ENCODE data around the gene TNPO1.
A peak's percentile ranks its signal among the peaks of the same experiment; 100 is the strongest.

Gene TNPO1

DNA sequence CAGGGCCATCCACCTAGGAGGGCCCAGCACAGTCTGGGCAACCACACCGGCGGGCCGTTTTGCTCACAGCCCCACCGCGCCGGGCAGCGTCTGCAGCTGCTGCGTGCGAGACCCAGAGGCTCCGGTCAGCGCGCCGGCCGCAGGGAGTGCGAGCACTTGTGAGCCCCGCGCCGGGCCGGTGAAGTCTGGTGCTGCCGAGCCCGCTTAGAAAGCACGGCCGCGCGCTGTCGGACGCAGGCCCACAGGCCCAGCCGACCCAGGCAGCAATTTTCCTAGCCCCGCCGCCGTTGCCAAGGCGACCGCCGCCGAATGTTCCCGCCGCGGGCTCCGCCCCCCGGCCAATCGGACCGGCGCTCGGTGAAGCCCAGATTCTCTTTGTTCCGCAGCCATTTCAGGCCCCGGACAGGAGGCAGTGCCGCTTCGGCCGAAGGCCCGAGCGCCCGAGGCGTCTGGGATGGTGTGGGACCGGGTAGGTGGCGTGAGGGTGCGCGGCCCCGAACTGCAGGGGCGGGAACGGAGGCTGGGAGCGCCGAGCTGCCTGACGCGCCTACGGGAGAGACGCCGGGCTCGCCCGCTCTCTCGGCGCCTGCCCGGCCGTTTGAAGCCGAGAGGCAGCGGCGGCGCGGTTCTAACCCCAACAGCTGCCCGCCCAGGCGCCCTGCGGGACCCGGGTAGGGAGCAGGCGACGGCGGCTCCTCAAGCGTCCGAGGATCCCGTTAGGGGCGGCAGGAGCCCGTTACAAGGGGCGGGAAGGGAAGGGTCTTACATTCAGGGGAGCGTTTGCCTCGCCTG lies at the start of gene TNPO1:
Gene TNPO1, plus strand, starts transcription at position 378 of the 792 bp plus-strand sequence. Its CDS starts 77 bp downstream, at position 455.
- TF ChIP-seq CTCF (IDR thresholded peaks at IDR 0.05; ENCODE audit: low read depth, low read length) = no peak
- DNase-seq (ENCODE audit: low read depth in 2 of 2) = peak; percentile 93 to 97
- H3K4me3 ChIP-seq (replicated peaks in 1 of 2; ENCODE audit: low read depth in 2 of 2, low read length in 2 of 2) = peak within 1 kb of the TSS; percentile 83 to 94

- peak; percentile 11 for TF ChIP-seq CTCF (IDR thresholded peaks at IDR 0.05; ENCODE audit: low read depth, low read length)
- DNase-seq (ENCODE audit: low read depth in 2 of 2) = peak; percentile 18 to 52
- H3K4me3 ChIP-seq (replicated peaks in 1 of 2; ENCODE audit: low read depth in 2 of 2, low read length in 2 of 2) = no peak overlapping the region
Observed at GRCh38 chr5:72767289-72768010, 49.0 kb upstream of the TNPO1 start.

- no peak for TF ChIP-seq CTCF (IDR thresholded peaks at IDR 0.05; ENCODE audit: low read depth, low read length)
- H3K4me3 ChIP-seq (replicated peaks in 1 of 2; ENCODE audit: low read depth in 2 of 2, low read length in 2 of 2) = no peak overlapping the region
- DNase-seq (ENCODE audit: low read depth in 2 of 2) = no peak
Observed at GRCh38 chr5:72770266-72770665, 46.2 kb upstream of the TNPO1 start.

DNA sequence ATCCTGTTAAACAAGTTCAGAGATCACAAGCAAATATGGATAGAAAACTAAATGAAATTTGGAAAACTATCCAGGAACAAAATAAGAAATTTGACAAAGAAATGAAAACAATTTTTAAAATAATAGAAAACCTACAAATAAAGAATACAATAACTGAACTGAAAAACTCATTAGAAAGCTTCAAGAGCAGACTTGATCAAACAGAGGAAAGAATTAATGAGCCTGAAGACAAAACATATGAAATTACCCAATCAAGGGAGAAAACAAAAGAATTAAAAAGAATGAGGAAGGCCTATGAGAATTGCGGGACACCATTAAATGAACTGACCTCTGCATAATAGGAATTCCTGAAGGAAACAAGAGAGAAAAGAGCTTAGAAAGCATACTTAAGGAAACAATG lies 39.8 kb upstream of the TNPO1 start:
- no peak for TF ChIP-seq CTCF (IDR thresholded peaks at IDR 0.05; ENCODE audit: low read depth, low read length)
- no peak for DNase-seq (ENCODE audit: low read depth in 2 of 2)
- H3K4me3 ChIP-seq (replicated peaks in 1 of 2; ENCODE audit: low read depth in 2 of 2, low read length in 2 of 2) = no peak overlapping the region

GRCh38 chr5:72779520-72779919 lies 36.9 kb upstream of the TNPO1 start:
- DNase-seq (ENCODE audit: low read depth in 2 of 2) = no peak
- no peak for TF ChIP-seq CTCF (IDR thresholded peaks at IDR 0.05; ENCODE audit: low read depth, low read length)
- H3K4me3 ChIP-seq (replicated peaks in 1 of 2; ENCODE audit: low read depth in 2 of 2, low read length in 2 of 2) = no peak overlapping the region

- no peak for TF ChIP-seq CTCF (IDR thresholded peaks at IDR 0.05; ENCODE audit: low read depth, low read length)
- no peak for DNase-seq (ENCODE audit: low read depth in 2 of 2)
Observed at GRCh38 chr5:72783354-72783753, 33.1 kb upstream of the TNPO1 start.

More at GRCh38 chr5:72783354-72783753, 33.1 kb upstream of the TNPO1 start:
- H3K4me3 ChIP-seq (replicated peaks in 1 of 2; ENCODE audit: low read depth in 2 of 2, low read length in 2 of 2) = no peak overlapping the region

Data from cardiac fibroblast (primary cell).